Activated CD8-positive, alpha-beta T cell treated with anti-CD3 and anti-CD28 coated beads for 36 hours (primary cell): ENCODE results near the gene FADS6. TPM values are rescaled to one million over a fixed set of nuclear protein-coding genes. Genes with fewer than 3 reads are reported as not detected.

Experiments used
- ATAC-seq: fragments of 200-7000 bp; cut with Tn5 transposase; one replicate; pipeline ENCODE4 v1.10.0; 2021; ENCODE audit warnings: mild to moderate bottlenecking, moderate library complexity
- CTCF ChIA-PET: fragments of 350-600 bp; sonication (Branson Sonifier 250); formaldehyde crosslinking; loops from one replicate; lab custom pipeline; 2021; ENCODE audit warnings: antibody characterized with exemption; lab: Charles Lee
- POLR2A ChIA-PET: fragments of 350-600 bp; sonication (Branson Sonifier 250); formaldehyde crosslinking; loops from one replicate; lab custom pipeline; 2021; ENCODE audit warnings: antibody characterized with exemption; lab: Charles Lee
- DNase-seq: peaks from one replicate; pipeline ENCODE4 v3.0.0-alpha.2; 2020
- H3K27ac Mint-ChIP-seq: one replicate; pipeline ENCODE4 v1.8.0; 2021; ENCODE audit warnings: mild to moderate bottlenecking, mixed read lengths
- H3K27me3 Mint-ChIP-seq: one replicate; pipeline ENCODE4 v1.8.0; 2021; ENCODE audit warnings: mixed read lengths
- H3K36me3 Mint-ChIP-seq: one replicate; pipeline ENCODE4 v1.8.0; 2021; ENCODE audit warnings: low read depth, mixed read lengths
- H3K4me1 Mint-ChIP-seq: one replicate; pipeline ENCODE4 v1.8.0; 2021; ENCODE audit warnings: low read depth, mixed read lengths
- H3K4me3 Mint-ChIP-seq: one replicate; pipeline ENCODE4 v1.8.0; 2021; ENCODE audit warnings: mild to moderate bottlenecking, moderate library complexity, mixed read lengths
- H3K9me3 Mint-ChIP-seq: one replicate; pipeline ENCODE4 v1.8.0; 2021; ENCODE audit warnings: mixed read lengths
- intact Hi-C: fragments of 100-400 bp; cut with micrococcal nuclease; formaldehyde crosslinking; loops from one replicate; pipeline ENCODE4 v1.10.0; 2022
- total RNA-seq, 2 experiments: library from RNA; stranded (reverse); gene quantifications; one replicate each; pipeline ENCODE4 v1.2.3, GENCODE V29; 2021
- TF ChIP-seq, protein P1 (sequence below): fragments of 200-600 bp; IDR thresholded peaks from one replicate; pipeline ENCODE4 v1.8.0; 2022; ENCODE audit warnings: antibody characterized with exemption, mild to moderate bottlenecking

Gene FADS6
- total RNA-seq, 2 experiments from 2014 or later: not detected

GRCh38 chr17:74923538-74924249 lies 30.3 kb upstream of the FADS6 start:
- peak; percentile 77 for ATAC-seq
- H3K4me3 Mint-ChIP-seq: no peak overlapping the region
- no peak overlapping the region for H3K27ac Mint-ChIP-seq
- ChIA-PET CTCF (interaction anchor here (0.7 to 9.3 kb wide), 16 partner anchors 10 to 279 kb away, joined by 3 to 73 read pairs (median 4); partner anchors contain the start of genes FADS6 and MRPL58), POLR2A (interaction anchor here (0.8 to 1.5 kb wide), 3 partner anchors 10 to 51 kb away, joined by 3 to 4 read pairs (median 3); partner anchors contain the start of gene FDXR)
- peaks cover 10% of the 10 kb centered on the region for H3K4me1 Mint-ChIP-seq
- peaks cover 39% of the 10 kb centered on the region for H3K27me3 Mint-ChIP-seq
- H3K36me3 Mint-ChIP-seq: no peaks in the 10 kb centered on the region
- TF ChIP-seq, protein P1, sequence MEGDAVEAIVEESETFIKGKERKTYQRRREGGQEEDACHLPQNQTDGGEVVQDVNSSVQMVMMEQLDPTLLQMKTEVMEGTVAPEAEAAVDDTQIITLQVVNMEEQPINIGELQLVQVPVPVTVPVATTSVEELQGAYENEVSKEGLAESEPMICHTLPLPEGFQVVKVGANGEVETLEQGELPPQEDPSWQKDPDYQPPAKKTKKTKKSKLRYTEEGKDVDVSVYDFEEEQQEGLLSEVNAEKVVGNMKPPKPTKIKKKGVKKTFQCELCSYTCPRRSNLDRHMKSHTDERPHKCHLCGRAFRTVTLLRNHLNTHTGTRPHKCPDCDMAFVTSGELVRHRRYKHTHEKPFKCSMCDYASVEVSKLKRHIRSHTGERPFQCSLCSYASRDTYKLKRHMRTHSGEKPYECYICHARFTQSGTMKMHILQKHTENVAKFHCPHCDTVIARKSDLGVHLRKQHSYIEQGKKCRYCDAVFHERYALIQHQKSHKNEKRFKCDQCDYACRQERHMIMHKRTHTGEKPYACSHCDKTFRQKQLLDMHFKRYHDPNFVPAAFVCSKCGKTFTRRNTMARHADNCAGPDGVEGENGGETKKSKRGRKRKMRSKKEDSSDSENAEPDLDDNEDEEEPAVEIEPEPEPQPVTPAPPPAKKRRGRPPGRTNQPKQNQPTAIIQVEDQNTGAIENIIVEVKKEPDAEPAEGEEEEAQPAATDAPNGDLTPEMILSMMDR: peak; percentile 99
- peak; percentile 76 for DNase-seq
- intact Hi-C loops: loop anchor here (5.0 kb wide), 1 partner anchor 34 kb away; no protein-coding TSS in a partner anchor
- no peaks in the 10 kb centered on the region for H3K9me3 Mint-ChIP-seq

DNA sequence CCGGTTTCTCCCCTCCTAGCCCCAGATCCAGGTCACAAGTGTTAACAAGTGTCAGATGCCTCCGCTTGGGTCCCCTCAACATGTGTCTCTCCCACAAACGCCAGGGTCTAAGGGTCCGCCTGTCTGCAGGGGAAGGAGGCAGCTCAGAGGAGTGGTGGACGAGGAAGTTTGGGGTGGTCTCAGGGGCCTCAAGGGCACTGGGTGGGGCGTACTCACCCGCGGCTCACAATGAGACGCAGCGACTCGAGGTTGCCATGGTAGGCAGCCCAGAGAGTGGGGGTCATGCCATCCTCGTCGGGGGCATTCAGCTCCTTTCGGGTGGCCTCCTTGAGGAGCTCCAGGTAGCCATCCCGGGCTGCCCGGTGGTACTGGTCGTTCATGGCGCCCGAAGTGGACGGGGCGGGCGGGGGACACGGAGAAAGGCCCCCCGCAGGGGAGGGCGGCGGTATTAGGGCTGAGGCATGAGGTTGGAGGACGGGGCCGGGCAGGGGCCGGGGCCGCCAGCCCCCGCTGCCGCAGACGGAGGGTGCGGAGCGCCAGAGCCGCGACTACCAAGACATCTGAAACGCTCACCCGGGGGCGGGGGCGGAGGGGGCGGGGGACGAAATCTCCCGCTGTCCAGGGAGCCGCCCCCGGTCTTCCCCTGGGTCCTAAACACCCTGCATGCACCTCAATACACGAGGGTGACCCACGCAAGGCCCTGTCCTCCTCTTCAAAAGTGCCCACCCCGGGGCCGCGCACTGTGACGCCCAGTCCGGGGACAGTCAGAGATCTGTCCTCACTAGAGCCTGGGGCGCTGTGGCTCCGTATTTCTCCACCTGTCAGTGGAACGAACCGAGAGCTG lies 29.5 kb upstream of the FADS6 start, which contains the start of gene USH1G:
Gene USH1G, minus strand, starts transcription at position 562 of the 844 bp plus-strand sequence. Its CDS starts 182 bp downstream, at position 380.
- TF ChIP-seq, protein P1: no peak
- intact Hi-C loops: loop anchor here (5.0 kb wide), 1 partner anchor 34 kb away; no protein-coding TSS in a partner anchor
- ChIA-PET POLR2A (interaction anchor here (1.1 kb wide), 1 partner anchor 50 kb away, joined by 4 read pairs; the partner anchor contains the start of gene FDXR), CTCF (interaction anchor here (1.1 to 9.3 kb wide), 8 partner anchors 9 to 114 kb away, joined by 3 to 73 read pairs (median 8); partner anchors contain the start of gene MRPL58)
- H3K27me3 Mint-ChIP-seq: peaks cover 42% of the 10 kb centered on the region
- H3K9me3 Mint-ChIP-seq: no peaks in the 10 kb centered on the region
- no peaks in the 10 kb centered on the region for H3K36me3 Mint-ChIP-seq
- H3K4me3 Mint-ChIP-seq: no peak within 1 kb of the TSS
- H3K27ac Mint-ChIP-seq: no peak within 1 kb of the TSS
- H3K4me1 Mint-ChIP-seq: peaks cover 10% of the 10 kb centered on the region
- DNase-seq (no peak), ATAC-seq (peak; percentile 63)

DNA sequence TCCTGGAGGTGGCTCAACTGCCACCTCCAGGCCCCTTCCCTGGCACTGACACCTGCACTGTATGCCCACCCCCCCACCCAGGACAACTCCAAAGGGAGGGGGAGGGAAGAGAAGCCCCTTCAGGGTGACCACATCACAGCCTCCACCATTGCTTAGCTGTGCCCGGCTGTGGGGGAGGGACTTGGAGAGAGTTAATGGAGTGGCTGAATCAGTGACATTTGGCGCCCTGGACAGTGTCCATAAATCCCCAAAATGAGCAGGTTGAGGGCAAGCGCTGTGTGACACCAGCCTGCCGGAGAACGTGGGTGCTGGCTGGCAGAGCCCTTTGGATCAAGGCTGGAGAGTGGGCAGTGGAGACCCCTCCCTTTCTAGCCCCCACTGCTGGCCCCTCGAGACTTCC lies 28.7 kb upstream of the FADS6 start:
- H3K27ac Mint-ChIP-seq: no peak overlapping the region
- POLR2A ChIA-PET: no interaction called here

GRCh38 chr17:74921769-74922168 lies 28.3 kb upstream of the FADS6 start:
- intact Hi-C loops: loop anchor here (5.0 kb wide), 1 partner anchor 36 kb away; no protein-coding TSS in a partner anchor
- CTCF ChIA-PET: interaction anchor here (6.7 to 9.3 kb wide), 2 partner anchors 36 to 40 kb away, joined by 50 to 73 read pairs; no protein-coding TSS in a partner anchor
- no peaks in the 10 kb centered on the region for H3K9me3 Mint-ChIP-seq
- no peaks in the 10 kb centered on the region for H3K36me3 Mint-ChIP-seq
- no peak for ATAC-seq
- peaks cover 10% of the 10 kb centered on the region for H3K4me1 Mint-ChIP-seq
- DNase-seq: no peak
- no peak overlapping the region for H3K4me3 Mint-ChIP-seq
- H3K27ac Mint-ChIP-seq: no peak overlapping the region
- TF ChIP-seq, protein P1: no peak
- peaks cover 40% of the 10 kb centered on the region for H3K27me3 Mint-ChIP-seq
- POLR2A ChIA-PET: no interaction called here

More for the DNA sequence above, 28.7 kb upstream of the FADS6 start:
- DNase-seq: no peak
- no peaks in the 10 kb centered on the region for H3K36me3 Mint-ChIP-seq
- CTCF ChIA-PET: interaction anchor here (1.9 to 9.3 kb wide), 5 partner anchors 8 to 90 kb away, joined by 6 to 73 read pairs (median 13); partner anchors contain the start of gene MRPL58
- intact Hi-C loops: loop anchor here (5.0 kb wide), 1 partner anchor 35 kb away; no protein-coding TSS in a partner anchor
- no peak overlapping the region for H3K4me3 Mint-ChIP-seq
- peaks cover 10% of the 10 kb centered on the region for H3K4me1 Mint-ChIP-seq
- ATAC-seq: no peak
- H3K9me3 Mint-ChIP-seq: no peaks in the 10 kb centered on the region
- TF ChIP-seq, protein P1: no peak
- peaks cover 42% of the 10 kb centered on the region for H3K27me3 Mint-ChIP-seq
